Heart right ventricle (tissue), 16 donors: Measurements from ENCODE around the gene MRE11. TPM values are rescaled to one million over a fixed set of nuclear protein-coding genes. Genes with fewer than 3 reads are reported as not detected.

ENCODE experiments used
- ATAC-seq, 8 donors: fragments of 200-7000 bp; cut with Tn5 transposase; one replicate each; pipeline ENCODE4 v1.9.1; 2020; ENCODE audit warnings: mild to moderate bottlenecking in 8 of 8, moderate library complexity in 8 of 8, moderate number of reproducible peaks in 1 of 8
- DNase-seq, 2 donors: peaks; one replicate each; pipeline ENCODE4 v3.0.0-alpha.2; 2020
- H3K27ac ChIP-seq, 10 donors: fragments of 200-600 bp; sonication (generic) in 2 of 10; one replicate each; pipeline versions ENCODE4 v1.5.0 to v1.8.0; 2020 to 2022; ENCODE audit warnings: mild to moderate bottlenecking in 3 of 10
- H3K27me3 ChIP-seq, 7 donors: fragments of 200-600 bp; one replicate each; pipeline ENCODE4 v1.8.0; 2021 to 2022; ENCODE audit warnings: mild to moderate bottlenecking in 2 of 7
- H3K36me3 ChIP-seq, 9 donors: fragments of 200-600 bp; sonication (generic) in 1 of 9; one replicate each; pipeline versions ENCODE4 v1.5.0 to v1.8.0; 2020 to 2022; ENCODE audit warnings: mild to moderate bottlenecking in 2 of 9
- H3K4me1 ChIP-seq, 9 donors: fragments of 200-600 bp; sonication (generic) in 1 of 9; one replicate each; pipeline versions ENCODE4 v1.5.0 to v1.8.0; 2020 to 2022; ENCODE audit warnings: mild to moderate bottlenecking in 4 of 9
- H3K4me3 ChIP-seq, 10 donors: fragments of 200-600 bp; sonication (generic) in 2 of 10; one replicate each; pipeline versions ENCODE4 v1.5.0 to v1.8.0; 2020 to 2022; ENCODE audit warnings: mild to moderate bottlenecking in 7 of 10, moderate library complexity in 2 of 10
- H3K9me3 ChIP-seq, 11 donors: fragments of 200-600 bp in 10 of 11; sonication (generic) in 2 of 11; one replicate each; pipeline versions ENCODE4 v1.5.0 to v1.8.0; 2013 to 2022; ENCODE audit warnings: mild to moderate bottlenecking in 2 of 11, control low read depth in 1 of 11, moderate library complexity in 1 of 11
- WGBS, 2 donors: extraction: QIAGEN DNeasy Blood & Tissue Kit; methylation state at CpG; one replicate each; pipeline ENCODE4 v1.1.7; 2013; ENCODE audit warnings: inconsistent platforms in 1 of 2; 5-methylcytosine and 5-hydroxymethylcytosine counted together
- intact Hi-C, 10 donors: fragments of 100-400 bp; cut with DNase I; formaldehyde crosslinking; loops; one replicate each; pipeline versions ENCODE4 v1.11.1 to v1.14.2; 2022
- polyA plus RNA-seq, 2 donors: library from polyadenylated mRNA; stranded (reverse); fragments of 200-250 nt; gene quantifications; one replicate each; pipeline ENCODE4 v1.2.3, GENCODE V29; 2013
- total RNA-seq, 10 donors: library from RNA; stranded (reverse); fragmentation: NEBNext Ultra II Directional in 3 of 10; extraction: Animal tissue kit (Norgen Biotek cat#: 25700) in 3 of 10; gene quantifications; one replicate each; pipeline versions ENCODE4 v1.2.1 to v1.2.4, GENCODE V29; 2021 to 2023
- TF ChIP-seq, protein P1 (sequence below), 9 donors: fragments of 200-600 bp; sonication (generic) in 2 of 9; IDR thresholded peaks; one replicate each; pipeline versions ENCODE4 v1.5.0 to v1.8.0; 2021 to 2022; ENCODE audit warnings: antibody characterized with exemption in 9 of 9, mild to moderate bottlenecking in 5 of 9, moderate library complexity in 1 of 9
- donor health status: Arrhythmogenic right ventricular cardiomyopathy.
- donor health status: ischemic (EF 13 %, LVEDD 7.1; RV severe dilation, severe dysfunction).
- donor health status: healthy with polysubstance abuse.
- donor health status: DM: no; HTN: yes; CAD: no.
- donor health status: DM: no; HTN: no; CAD: no.
- donor health status: ischemic (EF 25% LVEDD 6.9; RV normal size, moderate dysfunction).
- donor health status: ischemic (EF 25% LVEDD 5.7; RV mildly dilated, moderate dysfunction).
- donor health status: healthy.
- donor health status: DM: yes; HTN: yes; CAD: no.
- donor health status: Ischemic cardiomyopathy.
- donor health status: ischemic (EF 35%, LVEDD 5.7; RV mildly dilated, moderate dysfunction).
- donor health status: nonischemic (EF 11% LVEDD 7.7; RV severe dilation, severe dysfunction).
- donor health status: DM: yes; HTN: yes; CAD: no.
- donor health status: PGD.
- donor health status: ischemic (EF 29% LVEDD 5.4; RV normal size, mild dysfunction).
- donor health status: nonischemic (EF 23%, LVEDD 6.1; RV moderate dilation, normal function).

The MRE11 gene
- total and polyA plus RNA-seq, 12 donors: 3.3 to 11.2 (median 7.9) TPM

DNA sequence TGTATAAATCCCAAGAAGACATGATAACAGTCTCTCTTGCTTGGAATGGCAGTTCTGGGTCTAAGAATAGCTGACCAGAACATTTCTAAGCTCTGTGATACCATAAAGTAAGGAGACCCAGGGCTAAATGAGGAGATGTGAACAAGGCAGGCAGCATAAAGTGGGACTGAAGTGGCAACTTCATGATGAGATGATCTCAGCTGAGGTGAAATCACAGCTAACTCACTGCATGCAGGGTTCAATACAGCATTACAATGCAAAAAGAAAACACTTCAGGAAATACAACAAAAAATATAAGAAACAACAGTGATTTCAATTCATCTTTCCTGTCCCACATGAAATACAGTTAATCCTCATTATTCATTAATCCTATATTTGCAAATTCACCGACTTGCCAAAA, 44.6 kb downstream of the MRE11 start:
- ATAC-seq (no peak), DNase-seq (no peak)
- no peaks in the 10 kb centered on the region for H3K4me1 ChIP-seq
- WGBS, 2 donors: 87 to 93% methylated on average over 1 of the region's 1 CpG
- peaks cover 0 to 4% (median 0%) of the 10 kb centered on the region in 11 donors for H3K9me3 ChIP-seq
- peaks cover 0 to 59% (median 20%) of the 10 kb centered on the region in 9 donors for H3K36me3 ChIP-seq
- no peak overlapping the region for H3K4me3 ChIP-seq
- no peak overlapping the region for H3K27ac ChIP-seq
- intact Hi-C loops: no loop called here
- TF ChIP-seq, protein P1, sequence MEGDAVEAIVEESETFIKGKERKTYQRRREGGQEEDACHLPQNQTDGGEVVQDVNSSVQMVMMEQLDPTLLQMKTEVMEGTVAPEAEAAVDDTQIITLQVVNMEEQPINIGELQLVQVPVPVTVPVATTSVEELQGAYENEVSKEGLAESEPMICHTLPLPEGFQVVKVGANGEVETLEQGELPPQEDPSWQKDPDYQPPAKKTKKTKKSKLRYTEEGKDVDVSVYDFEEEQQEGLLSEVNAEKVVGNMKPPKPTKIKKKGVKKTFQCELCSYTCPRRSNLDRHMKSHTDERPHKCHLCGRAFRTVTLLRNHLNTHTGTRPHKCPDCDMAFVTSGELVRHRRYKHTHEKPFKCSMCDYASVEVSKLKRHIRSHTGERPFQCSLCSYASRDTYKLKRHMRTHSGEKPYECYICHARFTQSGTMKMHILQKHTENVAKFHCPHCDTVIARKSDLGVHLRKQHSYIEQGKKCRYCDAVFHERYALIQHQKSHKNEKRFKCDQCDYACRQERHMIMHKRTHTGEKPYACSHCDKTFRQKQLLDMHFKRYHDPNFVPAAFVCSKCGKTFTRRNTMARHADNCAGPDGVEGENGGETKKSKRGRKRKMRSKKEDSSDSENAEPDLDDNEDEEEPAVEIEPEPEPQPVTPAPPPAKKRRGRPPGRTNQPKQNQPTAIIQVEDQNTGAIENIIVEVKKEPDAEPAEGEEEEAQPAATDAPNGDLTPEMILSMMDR (IDR thresholded peaks at IDR 0.05): no peak
- H3K27me3 ChIP-seq: no peaks in the 10 kb centered on the region

DNA sequence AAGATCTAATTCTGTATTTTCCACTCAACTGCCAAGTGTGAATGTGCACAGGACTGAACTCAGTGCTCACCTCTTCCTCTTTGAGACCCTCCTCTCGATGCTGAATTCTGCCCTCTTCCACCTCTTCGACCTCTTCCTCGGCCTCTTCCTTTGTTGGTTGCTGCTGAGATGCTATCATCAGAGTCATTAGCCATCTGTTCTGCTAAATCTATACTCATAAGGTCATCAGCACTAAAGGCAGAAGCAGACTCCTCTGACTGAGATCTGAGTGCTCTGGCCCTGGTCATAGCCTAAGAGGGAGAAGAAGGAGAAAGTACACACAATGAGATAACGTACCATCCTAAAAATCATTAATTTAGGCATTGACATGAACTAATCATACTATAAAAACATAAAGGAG, 46.5 kb downstream of the MRE11 start:
- no peak for ATAC-seq
- Histone ChIP-seq H3K4me3 (no peak overlapping the region), H3K9me3 (no peaks in the 10 kb centered on the region), H3K4me1 (no peaks in the 10 kb centered on the region), H3K27me3 (no peaks in the 10 kb centered on the region), H3K27ac (no peak overlapping the region), H3K36me3 (peaks cover 0 to 74% (median 20%) of the 10 kb centered on the region in 9 donors)
- 91 to 92% methylated on average over 4 of the region's 4 CpGs for WGBS, 2 donors
- intact Hi-C loops: no loop called here
- TF ChIP-seq, protein P1 (IDR thresholded peaks at IDR 0.05): no peak
- DNase-seq: no peak

DNA sequence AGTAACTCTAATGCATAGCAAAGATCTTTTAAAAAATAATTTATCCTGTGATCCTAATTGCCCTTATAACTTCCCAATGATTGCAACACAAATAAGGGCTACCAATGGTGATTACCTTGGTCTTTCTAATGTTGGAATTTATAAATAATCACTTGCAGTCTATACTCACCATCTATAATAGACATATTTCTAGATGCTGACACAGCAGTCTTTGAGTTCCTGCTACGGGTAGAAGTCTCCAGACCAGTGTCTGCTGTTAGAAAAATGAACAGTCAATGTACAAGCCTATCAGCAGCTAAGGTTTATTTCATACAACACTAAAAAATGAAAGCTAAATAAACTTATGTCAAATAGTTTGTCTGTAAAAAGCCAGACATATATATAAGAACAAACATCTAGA, 48.0 kb downstream of the MRE11 start:
- intact Hi-C loops: no loop called here
- WGBS, 2 donors: 92 to 100% methylated on average over 1 of the region's 1 CpG

DNA sequence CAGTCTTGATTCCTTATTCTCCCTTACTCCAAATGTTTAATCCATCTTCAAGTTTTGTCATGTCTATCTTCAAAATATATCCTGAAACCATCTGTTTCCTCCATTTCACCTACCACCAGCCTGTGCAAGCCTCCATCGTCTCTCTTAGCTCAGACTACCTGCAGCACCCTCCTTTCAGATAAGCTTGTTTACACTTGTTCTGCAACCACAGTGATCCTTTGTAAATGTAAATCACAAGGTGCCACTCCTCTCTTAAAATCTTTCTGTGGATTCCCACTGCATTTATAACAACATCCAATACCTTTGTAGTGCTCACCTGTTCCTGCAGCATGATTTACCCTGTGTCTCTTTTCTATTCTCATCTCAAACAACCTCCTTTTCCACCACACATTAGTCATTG, 60.6 kb downstream of the MRE11 start:
- TF ChIP-seq, protein P1 (IDR thresholded peaks at IDR 0.05): no peak
- peaks cover 0 to 16% (median 3%) of the 10 kb centered on the region in 11 donors for H3K9me3 ChIP-seq
- DNase-seq (no peak), ATAC-seq (no peak)
- H3K27me3 ChIP-seq: no peaks in the 10 kb centered on the region
- intact Hi-C loops: no loop called here
- no peaks in the 10 kb centered on the region for H3K4me1 ChIP-seq
- no peak overlapping the region for H3K27ac ChIP-seq
- 61 to 65% methylated on average over 1 of the region's 1 CpG for WGBS, 2 donors
- no peak overlapping the region for H3K4me3 ChIP-seq
- H3K36me3 ChIP-seq: peaks cover 0 to 86% (median 24%) of the 10 kb centered on the region in 9 donors

More for the DNA sequence above, 48.0 kb downstream of the MRE11 start:
- no peak for DNase-seq
- ATAC-seq: no peak
- H3K36me3 ChIP-seq: peaks cover 0 to 88% (median 20%) of the 10 kb centered on the region in 9 donors
- H3K27ac ChIP-seq: no peak overlapping the region
- H3K4me3 ChIP-seq: no peak overlapping the region
- H3K4me1 ChIP-seq: no peaks in the 10 kb centered on the region
- TF ChIP-seq, protein P1 (IDR thresholded peaks at IDR 0.05): no peak
- no peaks in the 10 kb centered on the region for H3K9me3 ChIP-seq
- H3K27me3 ChIP-seq: no peaks in the 10 kb centered on the region
